H1 (cell line): ENCODE measurements around the gene HMCN2. TPM values are rescaled to one million over a fixed set of nuclear protein-coding genes. Genes with fewer than 3 reads are reported as not detected.
A peak's percentile ranks its signal among the peaks of the same experiment; 100 is the strongest.

Experiments
- CTCF ChIA-PET: fragments of 300-600 bp; sonication (Branson Sonifier 250); formaldehyde crosslinking; loops from one replicate; lab custom pipeline; 2021; ENCODE audit not compliant: partially characterized antibody; lab: Charles Lee
- POLR2A ChIA-PET: fragments of 300-600 bp; sonication (Branson Sonifier 250); formaldehyde crosslinking; loops from one replicate; lab custom pipeline; 2021; ENCODE audit warnings: inconsistent platforms; ENCODE audit not compliant: partially characterized antibody; lab: Charles Lee
- DNase-seq, 2 experiments: peaks; one replicate each; pipeline versions ENCODE4 v3.0.0 to v3.0.0-alpha.2; 2010 to 2022; ENCODE audit warnings: low spot score in 2 of 2, low read depth in 1 of 2, mixed read lengths in 1 of 2
- FAIRE-seq: peaks from 2 replicates; lab custom pipeline; 2011; peaks lifted over from hg19 to GRCh38; lab: Jason Lieb, UNC
- H2AFZ ChIP-seq: 2 replicates; pipeline ENCODE4 v1.8.1; 2012; ENCODE audit warnings: low read length, inconsistent platforms
- H2AK5ac ChIP-seq: 2 replicates; pipeline ENCODE4 v1.6.1; 2013; ENCODE audit warnings: low read depth, low read length
- H2BK120ac ChIP-seq: replicated peaks from 2 replicates; pipeline ENCODE3; 2013; ENCODE audit warnings: low read depth, low read length, inconsistent platforms
- H2BK12ac ChIP-seq: 2 replicates; pipeline ENCODE4 v1.6.1; 2013; ENCODE audit warnings: low read depth, low read length
- H2BK15ac ChIP-seq: 2 replicates; pipeline ENCODE4 v1.6.1; 2013; ENCODE audit warnings: low read length
- H2BK20ac ChIP-seq: 2 replicates; pipeline ENCODE4 v1.6.1; 2013; ENCODE audit warnings: low read length
- H2BK5ac ChIP-seq: 2 replicates; pipeline ENCODE4 v1.6.1; 2013; ENCODE audit warnings: low read depth, low read length
- H3K14ac ChIP-seq: 2 replicates; pipeline ENCODE4 v1.6.1; 2013; ENCODE audit warnings: inconsistent platforms; ENCODE audit not compliant: insufficient read length
- H3K18ac ChIP-seq: 2 replicates; pipeline ENCODE4 v1.6.1; 2013; ENCODE audit warnings: low read length; ENCODE audit errors: extremely low read depth
- H3K23ac ChIP-seq: 2 replicates; pipeline ENCODE4 v1.6.1; 2013; ENCODE audit warnings: inconsistent platforms; ENCODE audit not compliant: insufficient read length
- H3K23me2 ChIP-seq: 2 replicates; pipeline ENCODE4 v1.6.1; 2013; ENCODE audit warnings: low read depth, low read length
- H3K27ac ChIP-seq: 2 replicates; pipeline ENCODE4 v1.6.1; 2011; ENCODE audit warnings: low read depth, low read length, inconsistent platforms
- H3K27me3 ChIP-seq, 4 experiments: replicated peaks in 1 of 4; 1 replicate in 1 of 4; 2 replicates in 3 of 4; pipeline versions ENCODE4 v1.6.1 to v1.8.1; 2011 to 2013; ENCODE audit warnings: low read length in 3 of 4, mild to moderate bottlenecking in 3 of 4, inconsistent platforms in 2 of 4, mixed read lengths in 2 of 4, moderate library complexity in 1 of 4; ENCODE audit not compliant: control insufficient read depth in 3 of 4, insufficient read depth in 3 of 4; ENCODE audit errors: extremely low read depth in 1 of 4
- H3K36me3 ChIP-seq, 4 experiments: 2 replicates each; pipeline versions ENCODE4 v1.6.1 to v1.8.1; 2011 to 2013; ENCODE audit warnings: mild to moderate bottlenecking in 4 of 4, low read length in 3 of 4, moderate library complexity in 2 of 4, control low read depth in 1 of 4, inconsistent platforms in 1 of 4; ENCODE audit not compliant: insufficient read depth in 4 of 4, control insufficient read depth in 2 of 4
- H3K4ac ChIP-seq: replicated peaks from 2 replicates; pipeline ENCODE3; 2013; ENCODE audit warnings: low read length, low read depth, mixed read lengths, inconsistent platforms; ENCODE audit not compliant: insufficient read length
- H3K4me1 ChIP-seq, 4 experiments: replicated peaks in 1 of 4; 1 replicate in 1 of 4; 2 replicates in 3 of 4; pipeline versions ENCODE4 v1.6.1 to v1.8.1; 2011 to 2013; ENCODE audit warnings: low read length in 3 of 4, inconsistent platforms in 2 of 4, mixed read lengths in 1 of 4; ENCODE audit not compliant: insufficient read depth in 4 of 4, control insufficient read depth in 3 of 4
- H3K4me2 ChIP-seq, 2 experiments: 2 replicates each; pipeline versions ENCODE4 v1.6.1 to v1.8.1; 2011 to 2013; ENCODE audit warnings: low read depth in 2 of 2, low read length in 2 of 2, control low read depth in 1 of 2, inconsistent platforms in 1 of 2, mild to moderate bottlenecking in 1 of 2; ENCODE audit not compliant: insufficient read depth in 1 of 2
- H3K4me3 ChIP-seq, 4 experiments: fragments of 200-600, 300-600 bp in 1 of 4; sonication (generic), shearing (Covaris generic), sonication (Bioruptor Twin) in 1 of 4; 2 replicates each; pipeline versions ENCODE4 v1.5.1 to v1.8.1; 2011 to 2016; ENCODE audit warnings: low read length in 4 of 4, low read depth in 3 of 4, control low read depth in 2 of 4, inconsistent platforms in 2 of 4, mild to moderate bottlenecking in 2 of 4, mixed read lengths in 1 of 4, moderate library complexity in 1 of 4; ENCODE audit not compliant: insufficient read depth in 2 of 4; ENCODE audit errors: extremely low read depth in 1 of 4
- H3K56ac ChIP-seq: replicated peaks from 2 replicates; pipeline ENCODE3; 2013; ENCODE audit warnings: low read depth, mild to moderate bottlenecking, mixed read lengths, low read length, inconsistent platforms; ENCODE audit not compliant: insufficient read length
- H3K79me1 ChIP-seq: 2 replicates; pipeline ENCODE4 v1.6.1; 2013; ENCODE audit warnings: low read depth, low read length, control low read depth
- H3K79me2 ChIP-seq, 2 experiments: 2 replicates each; pipeline versions ENCODE4 v1.6.1 to v1.8.1; 2012 to 2013; ENCODE audit warnings: low read length in 2 of 2, mild to moderate bottlenecking in 2 of 2, inconsistent platforms in 1 of 2; ENCODE audit not compliant: insufficient read depth in 2 of 2, control insufficient read depth in 1 of 2
- H3K9ac ChIP-seq, 4 experiments: replicated peaks in 1 of 4; 1 replicate in 1 of 4; 2 replicates in 3 of 4; pipeline versions ENCODE4 v1.6.1 to v1.8.1; 2011 to 2013; ENCODE audit warnings: low read depth in 3 of 4, low read length in 3 of 4, control low read depth in 2 of 4, mild to moderate bottlenecking in 2 of 4, moderate library complexity in 2 of 4, inconsistent platforms in 1 of 4; ENCODE audit errors: extremely low read depth in 1 of 4
- H3K9me3 ChIP-seq, 2 experiments: 2 replicates each; pipeline versions ENCODE4 v1.6.1 to v1.8.1; 2012 to 2013; ENCODE audit warnings: mild to moderate bottlenecking in 2 of 2, moderate library complexity in 2 of 2, control low read depth in 1 of 2, inconsistent platforms in 1 of 2, low read depth in 1 of 2, low read length in 1 of 2, mixed read lengths in 1 of 2; ENCODE audit not compliant: insufficient read depth in 2 of 2
- H4K20me1 ChIP-seq, 2 experiments: replicated peaks in 1 of 2; 2 replicates each; pipeline versions ENCODE3 to v1.8.1; 2011 to 2013; ENCODE audit warnings: inconsistent platforms in 2 of 2, low read length in 2 of 2, mild to moderate bottlenecking in 1 of 2; ENCODE audit not compliant: insufficient read depth in 2 of 2, control insufficient read depth in 1 of 2
- H4K5ac ChIP-seq: 2 replicates; pipeline ENCODE4 v1.6.1; 2013; ENCODE audit warnings: low read length, low read depth, mixed read lengths, inconsistent platforms; ENCODE audit not compliant: insufficient read length
- H4K8ac ChIP-seq: 2 replicates; pipeline ENCODE4 v1.8.0; 2013; ENCODE audit warnings: mild to moderate bottlenecking, moderate library complexity, low read length, inconsistent platforms; ENCODE audit not compliant: insufficient read depth; ENCODE audit errors: extremely low read depth
- H4K91ac ChIP-seq: replicated peaks from 2 replicates; pipeline ENCODE3; 2013; ENCODE audit warnings: low read length, mixed read lengths, inconsistent platforms; ENCODE audit not compliant: insufficient read length
- CEBPB ChIP-seq: IDR thresholded peaks from 2 replicates; pipeline ENCODE4 v1.6.1; 2012; ENCODE audit warnings: low read depth, low read length
- FOSL1 ChIP-seq: IDR thresholded peaks from 2 replicates; pipeline ENCODE4 v1.6.1; 2011; ENCODE audit warnings: mild to moderate bottlenecking, low read depth, low read length, moderate library complexity; ENCODE audit not compliant: insufficient read depth
- HDAC6 ChIP-seq: IDR thresholded peaks from one replicate; pipeline ENCODE4 v1.7.1; 2012; ENCODE audit warnings: low read depth, mild to moderate bottlenecking, inconsistent platforms, low read length, moderate library complexity
- JUN ChIP-seq: IDR thresholded peaks from 2 replicates; pipeline ENCODE4 v1.6.1; 2011; ENCODE audit warnings: low read depth, mild to moderate bottlenecking, improper control_type of control experiment, low read length
- SRF ChIP-seq: IDR thresholded peaks from 2 replicates; pipeline ENCODE4 v1.6.1; 2011; ENCODE audit warnings: mild to moderate bottlenecking, low read depth, low read length, moderate library complexity
- YY1 ChIP-seq: IDR thresholded peaks from 2 replicates; pipeline ENCODE4 v1.6.1; 2011; ENCODE audit warnings: low read depth, mild to moderate bottlenecking, low read length
- WGBS, 2 experiments: shearing (Covaris generic) in 1 of 2; methylation state at CpG; one replicate each; pipeline versions ENCODE4 v1.1.6 to v1.1.7; 2013 to 2015; ENCODE audit warnings: low lambda C conversion rate in 2 of 2, mixed read lengths in 2 of 2, inconsistent platforms in 1 of 2, low coverage in 1 of 2, missing lambda C conversion rate in 1 of 2; ENCODE audit not compliant: insufficient replicate concordance in 2 of 2, insufficient coverage in 1 of 2, insufficient read length in 1 of 2; ENCODE audit errors: extremely low coverage in 1 of 2, missing lambda C conversion rate in 1 of 2; 5-methylcytosine and 5-hydroxymethylcytosine counted together
- polyA plus RNA-seq, 7 experiments: library from polyadenylated mRNA; depleted of rRNA in 3 of 7; stranded (reverse) in 5 of 7; unstranded in 2 of 7; fragments of >200 nt in 5 of 7; fragments of 200-250 nt in 2 of 7; gene quantifications; 1 replicate in 5 of 7; 2 replicates in 1 of 7; 4 replicates in 1 of 7; pipeline versions ENCODE4 v1.2.1 to v1.2.3, GENCODE V29; 2011 to 2013; ENCODE audit warnings: missing spikeins in 2 of 7, mixed read lengths in 2 of 7
- total RNA-seq: library from RNA; stranded (reverse); fragmentation: NEBNext Ultra II Directional; extraction: Animal tissue kit (Norgen Biotek cat#: 25700); gene quantifications from 2 replicates; pipeline ENCODE4 v1.2.1, GENCODE V29; 2021
- TF ChIP-seq, protein P1 (sequence below): IDR thresholded peaks from 2 replicates; pipeline ENCODE4 v1.6.1; 2011; ENCODE audit warnings: low read depth, mild to moderate bottlenecking, low read length; ENCODE audit not compliant: insufficient read depth
- TF ChIP-seq, protein P2 (sequence below), 3 experiments: IDR thresholded peaks; 1 replicate in 2 of 3; 2 replicates in 1 of 3; pipeline versions ENCODE4 v1.5.1 to v1.6.1; 2011; ENCODE audit warnings: low read length in 3 of 3, mild to moderate bottlenecking in 3 of 3, inconsistent platforms in 2 of 3, low read depth in 1 of 3, moderate library complexity in 1 of 3; ENCODE audit not compliant: insufficient read depth in 1 of 3; ENCODE audit errors: control extremely low read depth in 1 of 3

Gene HMCN2
- total and polyA plus RNA-seq, 2 of the 8 experiments (the other 6 are each of a cell fraction or from before 2014, with no cell fraction given): 5.0 to 9.1 TPM

- H3K9ac ChIP-seq: peak overlapping the region in 1 of 4 experiments; percentile 20; a peak in 2 of 7 replicates
- WGBS, 2 experiments: 60% methylated on average over 45 of the region's 45 CpGs; no CpG with 5 or more reads in 1 of the 2 experiments
- DNase-seq (peak in 1 of 2 experiments; percentile 95), FAIRE-seq (no peak)
- H2BK20ac ChIP-seq: no peak overlapping the region
- H2BK120ac ChIP-seq: no peak overlapping the region
- H4K91ac ChIP-seq: no peak overlapping the region
- H3K79me1 ChIP-seq: no peaks in the 10 kb centered on the region
- no peaks in the 10 kb centered on the region; the same call in 1 of the 2 replicates for H3K23me2 ChIP-seq
- H3K9me3 ChIP-seq: no peaks in the 10 kb centered on the region
- H3K56ac ChIP-seq: no peak overlapping the region
- no peak overlapping the region for H4K8ac ChIP-seq
- CTCF ChIA-PET: interaction anchor here (0.6 to 2.0 kb wide), 39 partner anchors 9 to 200 kb away, joined by 3 to 11 read pairs (median 4); partner anchors contain the start of gene HMCN2
- POLR2A ChIA-PET: interaction anchor here (1.0 kb wide), 2 partner anchors 50 to 122 kb away, joined by 3 read pairs; no protein-coding TSS in a partner anchor
- H2BK15ac ChIP-seq: no peak overlapping the region
- no peak overlapping the region for H3K14ac ChIP-seq
- no peak overlapping the region for H3K27ac ChIP-seq
- H3K4me2 ChIP-seq: no peak overlapping the region
- H2AFZ ChIP-seq: no peak overlapping the region
- no peaks in the 10 kb centered on the region for H3K27me3 ChIP-seq
- no peak overlapping the region for H3K4ac ChIP-seq
- H4K5ac ChIP-seq: no peak overlapping the region
- H4K20me1 ChIP-seq: no peaks in the 10 kb centered on the region
- peaks cover 0 to 4% (median 0%) of the 10 kb centered on the region in 4 experiments; a peak in 1 of 8 replicates for H3K36me3 ChIP-seq
- H3K18ac ChIP-seq: no peak overlapping the region
- no peak overlapping the region for H3K23ac ChIP-seq
- peaks cover 0 to 7% (median 2%) of the 10 kb centered on the region in 4 experiments; a peak in 2 of 7 replicates for H3K4me1 ChIP-seq
- no peak overlapping the region; the same call in 1 of the 2 replicates for H2BK5ac ChIP-seq
- H3K4me3 ChIP-seq: no peak overlapping the region
- no peak overlapping the region for H2BK12ac ChIP-seq
- no peaks in the 10 kb centered on the region for H3K79me2 ChIP-seq
- no peak overlapping the region for H2AK5ac ChIP-seq
- TF ChIP-seq YY1 (peak; percentile 71; the same call in 1 of the 2 replicates), FOSL1 (no peak), HDAC6 (no peak), CEBPB (no peak), JUN (no peak), SRF (no peak)
- TF ChIP-seq, protein P1, sequence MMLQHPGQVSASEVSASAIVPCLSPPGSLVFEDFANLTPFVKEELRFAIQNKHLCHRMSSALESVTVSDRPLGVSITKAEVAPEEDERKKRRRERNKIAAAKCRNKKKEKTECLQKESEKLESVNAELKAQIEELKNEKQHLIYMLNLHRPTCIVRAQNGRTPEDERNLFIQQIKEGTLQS: no peak
- TF ChIP-seq, protein P2, sequence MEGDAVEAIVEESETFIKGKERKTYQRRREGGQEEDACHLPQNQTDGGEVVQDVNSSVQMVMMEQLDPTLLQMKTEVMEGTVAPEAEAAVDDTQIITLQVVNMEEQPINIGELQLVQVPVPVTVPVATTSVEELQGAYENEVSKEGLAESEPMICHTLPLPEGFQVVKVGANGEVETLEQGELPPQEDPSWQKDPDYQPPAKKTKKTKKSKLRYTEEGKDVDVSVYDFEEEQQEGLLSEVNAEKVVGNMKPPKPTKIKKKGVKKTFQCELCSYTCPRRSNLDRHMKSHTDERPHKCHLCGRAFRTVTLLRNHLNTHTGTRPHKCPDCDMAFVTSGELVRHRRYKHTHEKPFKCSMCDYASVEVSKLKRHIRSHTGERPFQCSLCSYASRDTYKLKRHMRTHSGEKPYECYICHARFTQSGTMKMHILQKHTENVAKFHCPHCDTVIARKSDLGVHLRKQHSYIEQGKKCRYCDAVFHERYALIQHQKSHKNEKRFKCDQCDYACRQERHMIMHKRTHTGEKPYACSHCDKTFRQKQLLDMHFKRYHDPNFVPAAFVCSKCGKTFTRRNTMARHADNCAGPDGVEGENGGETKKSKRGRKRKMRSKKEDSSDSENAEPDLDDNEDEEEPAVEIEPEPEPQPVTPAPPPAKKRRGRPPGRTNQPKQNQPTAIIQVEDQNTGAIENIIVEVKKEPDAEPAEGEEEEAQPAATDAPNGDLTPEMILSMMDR (IDR thresholded peaks at IDR 0.05; ENCODE audit: control extremely low read depth in 1 of 3, insufficient read depth in 1 of 3, low read depth in 1 of 3, low read length in 3 of 3): peak in 2 of 3 experiments; percentile 92 to 94; a peak in 3 of 4 replicates
Observed at GRCh38 chr9:130235558-130236435, 29.8 kb upstream of the HMCN2 start.
